ENCODE results near the gene STXBP5.

The STXBP5 gene

GRCh38 chr6:147204843-147205311 is 660 bp downstream of the STXBP5 start:
- Histone ChIP-seq H3K9me3 (ENCODE audit: control insufficient read depth, insufficient read depth, low read length) (no peaks in the 10 kb centered on the region), H3K4me1 (ENCODE audit: control insufficient read depth, insufficient read depth, low read length) (no peaks in the 10 kb centered on the region), H3K9ac (ENCODE audit: low read depth, low read length) (peak overlapping the region; percentile 9), H3K4me3 (ENCODE audit: low read depth, low read length) (peak overlapping the region; percentile 73), H3K36me3 (ENCODE audit: control insufficient read depth, insufficient read depth, low read length) (no peaks in the 10 kb centered on the region), H3K27me3 (ENCODE audit: control insufficient read depth, insufficient read depth, low read length) (peaks cover 3% of the 10 kb centered on the region)

- H3K9me3 ChIP-seq (ENCODE audit: control insufficient read depth, insufficient read depth, low read length), result no peaks in the 10 kb centered on the region
- no peaks in the 10 kb centered on the region for H3K36me3 ChIP-seq (ENCODE audit: control insufficient read depth, insufficient read depth, low read length)
- H3K4me3 ChIP-seq (ENCODE audit: low read depth, low read length), result no peak overlapping the region
- no peaks in the 10 kb centered on the region for H3K4me1 ChIP-seq (ENCODE audit: control insufficient read depth, insufficient read depth, low read length)
- no peak overlapping the region for H3K9ac ChIP-seq (ENCODE audit: low read depth, low read length)
- H3K27me3 ChIP-seq (ENCODE audit: control insufficient read depth, insufficient read depth, low read length), result peaks cover 3% of the 10 kb centered on the region
These were observed 1.7 kb downstream of the STXBP5 start for GRCh38 chr6:147205690-147206600.

GRCh38 chr6:147207351-147207750 is 3.1 kb downstream of the STXBP5 start:
- H3K4me3 ChIP-seq (ENCODE audit: low read depth, low read length), result no peak overlapping the region
- H3K4me1 ChIP-seq (ENCODE audit: control insufficient read depth, insufficient read depth, low read length), result no peaks in the 10 kb centered on the region
- peaks cover 3% of the 10 kb centered on the region for H3K27me3 ChIP-seq (ENCODE audit: control insufficient read depth, insufficient read depth, low read length)
- no peak overlapping the region for H3K9ac ChIP-seq (ENCODE audit: low read depth, low read length)
- no peaks in the 10 kb centered on the region for H3K9me3 ChIP-seq (ENCODE audit: control insufficient read depth, insufficient read depth, low read length)
- no peaks in the 10 kb centered on the region for H3K36me3 ChIP-seq (ENCODE audit: control insufficient read depth, insufficient read depth, low read length)

GRCh38 chr6:147207837-147208754 is 3.9 kb downstream of the STXBP5 start:
- Histone ChIP-seq H3K9ac (ENCODE audit: low read depth, low read length) (no peak overlapping the region), H3K36me3 (ENCODE audit: control insufficient read depth, insufficient read depth, low read length) (no peaks in the 10 kb centered on the region), H3K4me3 (ENCODE audit: low read depth, low read length) (no peak overlapping the region), H3K27me3 (ENCODE audit: control insufficient read depth, insufficient read depth, low read length) (peaks cover 3% of the 10 kb centered on the region), H3K4me1 (ENCODE audit: control insufficient read depth, insufficient read depth, low read length) (no peaks in the 10 kb centered on the region), H3K9me3 (ENCODE audit: control insufficient read depth, insufficient read depth, low read length) (no peaks in the 10 kb centered on the region)

- no peaks in the 10 kb centered on the region for H3K9me3 ChIP-seq (ENCODE audit: control insufficient read depth, insufficient read depth, low read length)
- H3K36me3 ChIP-seq (ENCODE audit: control insufficient read depth, insufficient read depth, low read length), result no peaks in the 10 kb centered on the region
- no peak overlapping the region for H3K9ac ChIP-seq (ENCODE audit: low read depth, low read length)
- H3K4me3 ChIP-seq (ENCODE audit: low read depth, low read length), result no peak overlapping the region
- no peaks in the 10 kb centered on the region for H3K4me1 ChIP-seq (ENCODE audit: control insufficient read depth, insufficient read depth, low read length)
- peaks cover 2% of the 10 kb centered on the region for H3K27me3 ChIP-seq (ENCODE audit: control insufficient read depth, insufficient read depth, low read length)
These were observed 5.7 kb downstream of the STXBP5 start for GRCh38 chr6:147209762-147210449.

- no peaks in the 10 kb centered on the region for H3K9me3 ChIP-seq (ENCODE audit: control insufficient read depth, insufficient read depth, low read length)
- H3K9ac ChIP-seq (ENCODE audit: low read depth, low read length), result no peak overlapping the region
- H3K36me3 ChIP-seq (ENCODE audit: control insufficient read depth, insufficient read depth, low read length), result no peaks in the 10 kb centered on the region
- H3K4me1 ChIP-seq (ENCODE audit: control insufficient read depth, insufficient read depth, low read length), result no peaks in the 10 kb centered on the region
- no peak overlapping the region for H3K4me3 ChIP-seq (ENCODE audit: low read depth, low read length)
- no peaks in the 10 kb centered on the region for H3K27me3 ChIP-seq (ENCODE audit: control insufficient read depth, insufficient read depth, low read length)
These were observed 7.1 kb downstream of the STXBP5 start for GRCh38 chr6:147211349-147211748.

- no peaks in the 10 kb centered on the region for H3K9me3 ChIP-seq (ENCODE audit: control insufficient read depth, insufficient read depth, low read length)
- no peak overlapping the region for H3K4me3 ChIP-seq (ENCODE audit: low read depth, low read length)
- H3K27me3 ChIP-seq (ENCODE audit: control insufficient read depth, insufficient read depth, low read length), result no peaks in the 10 kb centered on the region
- H3K4me1 ChIP-seq (ENCODE audit: control insufficient read depth, insufficient read depth, low read length), result no peaks in the 10 kb centered on the region
- no peak overlapping the region for H3K9ac ChIP-seq (ENCODE audit: low read depth, low read length)
- no peaks in the 10 kb centered on the region for H3K36me3 ChIP-seq (ENCODE audit: control insufficient read depth, insufficient read depth, low read length)
These were observed 7.6 kb downstream of the STXBP5 start for GRCh38 chr6:147211831-147212230.

GRCh38 chr6:147212622-147213021 is 8.4 kb downstream of the STXBP5 start:
- Histone ChIP-seq H3K9ac (ENCODE audit: low read depth, low read length) (no peak overlapping the region), H3K36me3 (ENCODE audit: control insufficient read depth, insufficient read depth, low read length) (no peaks in the 10 kb centered on the region), H3K4me1 (ENCODE audit: control insufficient read depth, insufficient read depth, low read length) (no peaks in the 10 kb centered on the region)

GRCh38 chr6:147213772-147214171 is 9.6 kb downstream of the STXBP5 start:
- Histone ChIP-seq H3K9me3 (ENCODE audit: control insufficient read depth, insufficient read depth, low read length) (no peaks in the 10 kb centered on the region), H3K36me3 (ENCODE audit: control insufficient read depth, insufficient read depth, low read length) (no peaks in the 10 kb centered on the region), H3K27me3 (ENCODE audit: control insufficient read depth, insufficient read depth, low read length) (no peaks in the 10 kb centered on the region), H3K9ac (ENCODE audit: low read depth, low read length) (no peak overlapping the region), H3K4me1 (ENCODE audit: control insufficient read depth, insufficient read depth, low read length) (no peaks in the 10 kb centered on the region), H3K4me3 (ENCODE audit: low read depth, low read length) (no peak overlapping the region)

More at GRCh38 chr6:147212622-147213021, 8.4 kb downstream of the STXBP5 start:
- no peaks in the 10 kb centered on the region for H3K27me3 ChIP-seq (ENCODE audit: control insufficient read depth, insufficient read depth, low read length)
- H3K4me3 ChIP-seq (ENCODE audit: low read depth, low read length), result no peak overlapping the region
- H3K9me3 ChIP-seq (ENCODE audit: control insufficient read depth, insufficient read depth, low read length), result no peaks in the 10 kb centered on the region

GRCh38 chr6:147214248-147215227 is 10.3 kb downstream of the STXBP5 start:
- no peak overlapping the region for H3K9ac ChIP-seq (ENCODE audit: low read depth, low read length)
- no peak overlapping the region for H3K4me3 ChIP-seq (ENCODE audit: low read depth, low read length)
- H3K4me1 ChIP-seq (ENCODE audit: control insufficient read depth, insufficient read depth, low read length), result no peaks in the 10 kb centered on the region
- no peaks in the 10 kb centered on the region for H3K27me3 ChIP-seq (ENCODE audit: control insufficient read depth, insufficient read depth, low read length)
- no peaks in the 10 kb centered on the region for H3K36me3 ChIP-seq (ENCODE audit: control insufficient read depth, insufficient read depth, low read length)
- H3K9me3 ChIP-seq (ENCODE audit: control insufficient read depth, insufficient read depth, low read length), result no peaks in the 10 kb centered on the region

Data from iPS-15b (cell line).